Upper lobe of left lung (tissue), 6 donors: ENCODE results near the gene HMGN5. TPM values are rescaled to one million over a fixed set of nuclear protein-coding genes. Genes with fewer than 3 reads are reported as not detected.

Experiments used
- ATAC-seq, 2 donors: fragments of 200-7000 bp; cut with Tn5 transposase; one replicate each; pipeline ENCODE4 v1.9.1; 2022; ENCODE audit warnings: mild to moderate bottlenecking in 2 of 2, moderate library complexity in 2 of 2; ENCODE audit not compliant: low FRiP score in 2 of 2
- DNase-seq, 2 donors: peaks; one replicate each; pipeline ENCODE4 v3.0.0-alpha.2; 2019 to 2020
- H3K27ac ChIP-seq, 4 donors: fragments of 200-600 bp; sonication (generic); one replicate each; pipeline ENCODE4 v1.5.1; 2016 to 2019
- H3K27me3 ChIP-seq, 4 donors: fragments of 200-600 bp; sonication (generic); one replicate each; pipeline ENCODE4 v1.5.1; 2017 to 2019
- H3K36me3 ChIP-seq, 4 donors: fragments of 200-600 bp; sonication (generic); one replicate each; pipeline ENCODE4 v1.5.1; 2016 to 2019
- H3K4me1 ChIP-seq, 4 donors: fragments of 200-600 bp; sonication (generic); one replicate each; pipeline ENCODE4 v1.5.1; 2018 to 2019
- H3K4me3 ChIP-seq, 4 donors: fragments of 200-600 bp; sonication (generic); one replicate each; pipeline ENCODE4 v1.5.1; 2017 to 2019; ENCODE audit warnings: mild to moderate bottlenecking in 2 of 4, moderate library complexity in 1 of 4
- H3K9me3 ChIP-seq, 4 donors: fragments of 200-600 bp; sonication (generic); one replicate each; pipeline ENCODE4 v1.5.1; 2018 to 2019
- EP300 ChIP-seq, 4 donors: sonication (generic); formaldehyde crosslinking; IDR thresholded peaks; one replicate each; pipeline ENCODE4 v1.5.1; 2017; ENCODE audit warnings: antibody characterized with exemption in 4 of 4, control low read depth in 2 of 4
- POLR2A ChIP-seq, 4 donors: fragments of 450-650 bp; IDR thresholded peaks; one replicate each; pipeline ENCODE4 v1.5.1; 2016 to 2017; ENCODE audit warnings: antibody characterized with exemption in 4 of 4, mild to moderate bottlenecking in 2 of 4
- POLR2AphosphoS5 ChIP-seq, 2 donors: sonication (generic); formaldehyde crosslinking; IDR thresholded peaks; one replicate each; pipeline ENCODE4 v1.5.1; 2017; ENCODE audit warnings: antibody characterized with exemption in 2 of 2
- WGBS, 2 donors: methylation state at CpG; one replicate each; pipeline ENCODE4 v1.1.5; 2017 to 2018; 5-methylcytosine and 5-hydroxymethylcytosine counted together
- total RNA-seq, 6 donors: library from RNA; depleted of rRNA in 4 of 6; stranded (reverse); fragments of >200 nt in 4 of 6; gene quantifications; one replicate each; pipeline versions ENCODE4 v1.1.0 to v1.2.1, GENCODE V29; 2016 to 2021
- TF ChIP-seq, protein P1 (sequence below), 6 experiments: fragments of 450-650 bp in 4 of 6; fragments of 200-600 bp in 2 of 6; sonication (generic) in 2 of 6; IDR thresholded peaks; one replicate each; pipeline ENCODE4 v1.5.1; 2016 to 2019; ENCODE audit warnings: antibody characterized with exemption in 6 of 6
- donor health status: DM: no; HTN: no; CAD: no; lungs with moderate emphysema.
- donor health status: DM: no; HTN: yes; CAD: no; lungs with severe emphysema.

HMGN5 gene
- total RNA-seq, 6 donors from 2014 or later = 2.2 to 8.9 (median 5.8) TPM; not detected in 1

DNA sequence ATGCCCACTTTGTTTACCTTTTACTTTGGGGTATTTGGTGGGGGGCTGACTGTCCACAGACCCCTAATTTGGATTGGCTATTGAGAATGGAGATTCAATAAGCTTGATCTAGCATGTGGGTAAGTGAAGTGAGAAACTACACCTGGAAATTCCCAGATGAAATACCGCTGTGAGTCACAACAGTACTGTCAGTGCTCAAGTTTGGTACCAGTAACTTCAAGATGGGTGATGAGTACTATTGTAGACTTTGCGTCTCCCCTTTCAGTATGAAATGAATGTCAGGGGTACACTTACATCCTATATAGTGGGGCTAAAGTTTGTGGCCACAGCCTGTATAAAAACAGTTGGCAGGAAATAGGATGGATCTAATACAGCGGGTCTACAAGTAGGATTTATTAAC, 33.3 kb downstream of the HMGN5 start:
- Histone ChIP-seq H3K4me3 (no peak overlapping the region), H3K27me3 (no peaks in the 10 kb centered on the region), H3K9me3 (no peaks in the 10 kb centered on the region), H3K4me1 (no peaks in the 10 kb centered on the region), H3K27ac (no peak overlapping the region), H3K36me3 (no peaks in the 10 kb centered on the region)
- ATAC-seq = no peak
- WGBS, 2 donors = 71 to 97% methylated on average over 2 to 3 of the region's 3 CpGs
- DNase-seq = no peak
- no peak for TF ChIP-seq POLR2A (IDR thresholded peaks at IDR 0.05)
- TF ChIP-seq EP300 (IDR thresholded peaks at IDR 0.05) = no peak

DNA sequence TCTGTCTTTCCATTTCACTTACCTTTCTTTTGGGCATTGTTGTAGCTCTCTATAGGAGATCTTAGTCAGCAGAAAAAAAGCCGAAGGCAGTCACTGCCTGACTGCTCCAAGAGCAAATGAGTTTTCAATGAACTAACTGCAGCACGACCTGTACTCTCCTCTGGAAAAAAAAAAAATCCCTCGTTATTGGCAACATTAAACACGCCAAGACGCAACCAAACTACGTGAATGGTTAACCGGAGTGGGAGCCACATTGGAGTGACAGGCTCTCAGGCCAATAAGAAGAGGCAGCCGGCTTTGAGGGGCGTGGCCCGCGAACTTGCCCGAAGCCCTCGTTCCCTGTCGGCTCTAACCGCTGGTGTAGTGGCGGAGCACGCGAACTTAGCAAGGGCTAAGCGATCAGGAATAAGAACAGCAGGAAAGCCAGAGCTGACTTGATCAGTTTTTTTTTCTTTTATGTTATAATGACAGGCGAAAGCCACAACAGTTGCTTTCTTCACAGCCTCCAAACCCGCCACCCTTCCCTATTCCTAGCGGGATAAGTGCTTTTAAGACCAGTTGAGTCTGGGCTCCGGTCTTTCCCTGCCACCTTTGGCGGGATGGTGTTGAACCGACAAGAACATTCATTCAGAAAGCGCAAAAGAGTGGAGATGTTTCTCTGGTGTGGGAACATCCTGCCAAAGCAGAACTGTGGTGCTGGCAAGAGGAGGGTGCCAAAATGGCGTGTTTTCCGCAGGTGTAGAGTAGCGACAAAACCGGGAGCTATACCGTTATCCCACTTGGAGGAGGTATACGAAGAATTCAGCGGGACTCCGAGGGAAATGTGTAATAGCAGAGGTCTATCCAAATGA, 80.0 kb downstream of the HMGN5 start:
- H3K27me3 ChIP-seq = no peaks in the 10 kb centered on the region
- H3K4me1 ChIP-seq = no peaks in the 10 kb centered on the region
- peak overlapping the region; percentile 30 to 61 (median 46) for H3K4me3 ChIP-seq
- ATAC-seq = peak; percentile 96 to 100
- no peaks in the 10 kb centered on the region for H3K36me3 ChIP-seq
- peak; percentile 89 to 92 for DNase-seq
- TF ChIP-seq, protein P1, sequence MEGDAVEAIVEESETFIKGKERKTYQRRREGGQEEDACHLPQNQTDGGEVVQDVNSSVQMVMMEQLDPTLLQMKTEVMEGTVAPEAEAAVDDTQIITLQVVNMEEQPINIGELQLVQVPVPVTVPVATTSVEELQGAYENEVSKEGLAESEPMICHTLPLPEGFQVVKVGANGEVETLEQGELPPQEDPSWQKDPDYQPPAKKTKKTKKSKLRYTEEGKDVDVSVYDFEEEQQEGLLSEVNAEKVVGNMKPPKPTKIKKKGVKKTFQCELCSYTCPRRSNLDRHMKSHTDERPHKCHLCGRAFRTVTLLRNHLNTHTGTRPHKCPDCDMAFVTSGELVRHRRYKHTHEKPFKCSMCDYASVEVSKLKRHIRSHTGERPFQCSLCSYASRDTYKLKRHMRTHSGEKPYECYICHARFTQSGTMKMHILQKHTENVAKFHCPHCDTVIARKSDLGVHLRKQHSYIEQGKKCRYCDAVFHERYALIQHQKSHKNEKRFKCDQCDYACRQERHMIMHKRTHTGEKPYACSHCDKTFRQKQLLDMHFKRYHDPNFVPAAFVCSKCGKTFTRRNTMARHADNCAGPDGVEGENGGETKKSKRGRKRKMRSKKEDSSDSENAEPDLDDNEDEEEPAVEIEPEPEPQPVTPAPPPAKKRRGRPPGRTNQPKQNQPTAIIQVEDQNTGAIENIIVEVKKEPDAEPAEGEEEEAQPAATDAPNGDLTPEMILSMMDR (IDR thresholded peaks at IDR 0.05) = no peak
- TF ChIP-seq EP300 (IDR thresholded peaks at IDR 0.05) (no peak), POLR2AphosphoS5 (IDR thresholded peaks at IDR 0.05) (no peak), POLR2A (IDR thresholded peaks at IDR 0.05) (peak in 2 of 4 donors; percentile 21 to 39)
- 4 to 31% methylated on average over 25 to 34 of the region's 34 CpGs for WGBS, 2 donors
- no peaks in the 10 kb centered on the region for H3K9me3 ChIP-seq
- H3K27ac ChIP-seq = peak overlapping the region in 3 of 4 donors; percentile 12 to 60 (median 35)

DNA sequence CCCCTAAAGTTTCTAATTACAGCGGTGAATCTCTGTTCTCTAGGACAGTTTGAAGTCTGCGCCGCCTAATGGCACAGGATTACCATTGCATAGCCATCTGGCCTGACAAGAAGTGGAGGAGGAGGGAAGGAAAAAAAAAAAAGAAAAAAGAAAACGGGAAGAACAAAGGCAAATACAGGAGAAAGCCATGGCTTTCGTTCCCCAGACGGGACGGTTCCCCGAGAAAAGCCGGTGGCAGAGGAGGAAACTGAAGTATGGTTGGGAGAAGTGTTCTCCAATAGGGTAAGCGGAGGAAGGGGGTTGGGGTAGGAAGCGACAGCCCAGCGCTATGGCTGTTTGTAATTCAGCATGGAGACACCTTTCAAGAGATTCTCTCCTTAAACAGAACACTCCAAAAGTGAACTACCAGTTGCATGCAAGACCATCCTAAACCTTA, 80.8 kb downstream of the HMGN5 start:
- Histone ChIP-seq H3K4me1 (no peaks in the 10 kb centered on the region), H3K4me3 (peak overlapping the region; percentile 19 to 61 (median 46)), H3K27me3 (no peaks in the 10 kb centered on the region), H3K9me3 (no peaks in the 10 kb centered on the region), H3K27ac (peak overlapping the region in 3 of 4 donors; percentile 12 to 60 (median 35)), H3K36me3 (no peaks in the 10 kb centered on the region)
- TF ChIP-seq POLR2AphosphoS5 (IDR thresholded peaks at IDR 0.05) = no peak
- TF ChIP-seq POLR2A (IDR thresholded peaks at IDR 0.05) = no peak
- no peak for TF ChIP-seq EP300 (IDR thresholded peaks at IDR 0.05)
- TF ChIP-seq, protein P1 (IDR thresholded peaks at IDR 0.05) = peak in 4 of 6 experiments; percentile 21 to 46 (median 25)
- peak; percentile 85 to 90 for ATAC-seq
- 1 to 20% methylated on average over 12 of the region's 12 CpGs for WGBS, 2 donors
- DNase-seq = peak in 1 of 2 donors; percentile 32

DNA sequence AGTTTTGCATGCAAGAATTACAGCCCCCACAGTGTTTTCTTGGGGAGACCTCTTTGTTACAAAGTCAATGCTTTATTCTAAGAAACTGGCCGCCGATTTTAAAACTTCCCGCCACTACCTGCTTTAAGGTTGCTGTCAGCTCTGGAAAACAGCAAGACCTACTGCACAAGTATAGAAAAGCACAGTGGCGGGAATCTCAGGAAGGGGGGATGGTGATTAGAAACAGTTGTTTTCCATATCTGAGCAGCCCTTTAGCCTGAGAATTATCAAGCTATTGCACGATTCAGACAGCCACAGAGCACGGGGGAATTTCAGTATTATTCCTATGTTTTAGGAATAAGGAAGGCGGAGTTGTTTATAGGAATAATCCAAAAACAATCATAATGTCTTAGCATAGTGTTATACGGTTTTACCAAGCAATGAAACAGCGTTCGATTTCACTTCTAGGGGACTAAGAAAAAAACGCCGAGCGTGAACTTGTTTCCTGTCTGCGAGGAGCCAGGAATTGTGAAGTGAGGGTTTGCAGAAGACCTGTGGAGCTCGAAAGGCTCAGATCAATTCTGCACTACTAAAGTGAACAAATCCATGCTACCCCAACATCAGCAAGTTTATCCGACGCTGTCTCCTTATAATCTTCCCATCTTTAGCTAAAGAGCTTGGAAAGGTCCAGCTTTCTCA, 81.3 kb downstream of the HMGN5 start:
- Histone ChIP-seq H3K4me1 (no peaks in the 10 kb centered on the region), H3K27ac (peak overlapping the region in 1 of 4 donors; percentile 60), H3K36me3 (no peaks in the 10 kb centered on the region), H3K27me3 (no peaks in the 10 kb centered on the region), H3K4me3 (peak overlapping the region; percentile 7 to 61 (median 46)), H3K9me3 (no peaks in the 10 kb centered on the region)
- TF ChIP-seq POLR2AphosphoS5 (IDR thresholded peaks at IDR 0.05) = no peak
- TF ChIP-seq, protein P1 (IDR thresholded peaks at IDR 0.05) = no peak
- no peak for TF ChIP-seq EP300 (IDR thresholded peaks at IDR 0.05)
- no peak for TF ChIP-seq POLR2A (IDR thresholded peaks at IDR 0.05)
- DNase-seq (no peak), ATAC-seq (peak in 1 of 2 donors; percentile 9)
- 0 to 24% methylated on average over 17 of the region's 17 CpGs for WGBS, 2 donors

DNA sequence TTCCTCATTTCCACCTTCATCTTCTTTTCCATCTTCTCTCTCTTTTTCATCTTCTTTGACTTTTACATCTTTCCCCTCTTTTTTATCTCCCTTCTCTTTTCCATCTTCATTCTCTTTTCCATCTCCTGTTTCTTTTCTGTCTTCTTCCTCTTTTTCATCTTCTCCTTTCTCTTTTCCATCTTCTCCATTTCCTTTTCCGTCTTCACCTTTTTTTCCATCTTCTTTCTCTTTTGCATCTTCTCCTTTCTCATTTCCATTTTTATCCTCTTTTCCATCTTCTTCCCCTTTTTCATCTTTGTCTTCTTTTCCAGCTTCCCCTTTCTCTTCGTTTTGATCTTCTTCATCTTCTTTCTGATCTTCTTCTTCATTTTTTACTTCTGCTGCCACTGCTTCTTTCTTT, 87.0 kb downstream of the HMGN5 start:
- H3K4me1 ChIP-seq = no peaks in the 10 kb centered on the region
- H3K27ac ChIP-seq = no peak overlapping the region
- 42 to 66% methylated on average over 2 of the region's 2 CpGs for WGBS, 2 donors
- TF ChIP-seq, protein P1 (IDR thresholded peaks at IDR 0.05) = no peak
- no peak for TF ChIP-seq EP300 (IDR thresholded peaks at IDR 0.05)
- no peak for TF ChIP-seq POLR2AphosphoS5 (IDR thresholded peaks at IDR 0.05)
- no peak for TF ChIP-seq POLR2A (IDR thresholded peaks at IDR 0.05)
- no peak for ATAC-seq
- no peaks in the 10 kb centered on the region for H3K36me3 ChIP-seq
- H3K27me3 ChIP-seq = no peaks in the 10 kb centered on the region
- H3K9me3 ChIP-seq = no peaks in the 10 kb centered on the region
- H3K4me3 ChIP-seq = no peak overlapping the region
- no peak for DNase-seq
